Kasumi-1 (cell line): ENCODE results near the gene ZMYM2.

ENCODE experiments used
- DNase-seq, 2 experiments: peaks; one replicate each; lab custom pipeline; 2025; lab: John Stamatoyannopoulos, UW

The ZMYM2 gene

DNA sequence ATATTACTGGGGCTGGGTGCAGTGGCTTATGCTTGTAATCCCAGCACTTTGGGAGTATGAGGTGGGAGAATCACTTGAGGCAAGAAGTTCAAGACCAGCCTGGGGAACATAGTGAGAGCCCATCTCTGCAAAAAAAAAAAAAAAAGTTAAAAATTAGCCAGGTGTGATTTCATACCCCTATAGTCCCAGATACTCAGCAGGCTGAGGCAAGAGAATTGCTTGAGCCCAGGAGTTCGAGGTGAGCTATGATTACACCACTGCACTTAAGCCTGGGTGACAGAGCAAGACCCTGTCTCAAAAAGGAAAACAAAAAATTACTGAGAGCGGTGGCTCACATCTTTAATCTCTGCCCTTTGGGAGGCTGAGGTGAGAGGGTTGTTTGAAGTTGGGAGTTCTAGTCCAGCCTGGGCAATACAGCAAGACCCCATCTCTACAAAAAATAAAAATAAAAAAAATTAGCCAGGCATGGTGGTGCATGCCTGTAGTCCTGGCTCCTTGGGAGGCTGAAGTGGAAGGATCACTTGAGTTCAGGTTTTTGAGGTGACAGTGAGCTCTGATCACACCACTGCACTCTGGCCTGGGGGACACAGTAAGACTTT lies 87.5 kb downstream of the ZMYM2 start:
- DNase-seq = no peak

GRCh38 chr13:20049558-20050473 lies 91.3 kb downstream of the ZMYM2 start:
- no peak for DNase-seq

DNA sequence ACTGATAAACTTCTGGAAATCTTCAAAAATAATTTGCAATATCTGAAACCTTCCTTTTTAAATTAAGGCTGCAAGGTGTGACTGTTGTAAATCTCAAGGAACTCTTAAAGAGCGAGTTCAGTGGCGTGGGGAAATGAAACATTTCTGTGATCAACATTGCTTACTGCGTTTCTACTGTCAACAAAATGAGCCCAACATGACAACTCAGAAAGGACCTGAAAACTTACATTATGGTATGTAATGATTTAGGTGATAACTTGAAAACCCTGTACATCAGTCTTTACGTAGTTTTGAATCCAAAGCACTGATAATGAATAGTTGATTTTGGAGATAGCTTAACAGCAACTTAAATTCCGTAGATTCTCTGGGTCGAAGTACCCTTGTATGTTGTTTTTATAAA lies 92.8 kb downstream of the ZMYM2 start:
- DNase-seq = no peak

GRCh38 chr13:20053016-20053415 lies 94.5 kb downstream of the ZMYM2 start:
- no peak for DNase-seq

DNA sequence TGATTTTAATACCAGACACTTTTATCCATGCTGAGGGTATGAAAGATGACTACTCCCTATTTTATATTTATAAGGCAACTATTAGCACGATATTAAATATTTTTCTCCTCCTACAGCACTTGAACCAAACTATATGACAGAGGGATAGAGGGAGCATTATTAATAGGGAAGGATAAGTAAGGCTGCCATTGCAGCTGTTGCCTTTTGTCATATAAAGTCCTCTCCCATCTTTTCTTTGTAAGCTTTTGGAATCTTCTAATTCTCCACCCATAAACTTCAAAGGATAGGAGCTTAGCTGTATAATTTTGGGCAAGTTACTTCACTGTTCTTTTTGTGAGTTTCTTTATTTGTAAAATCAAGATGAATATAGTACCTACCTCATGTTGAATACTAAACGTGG lies 95.4 kb downstream of the ZMYM2 start:
- no peak for DNase-seq

DNA sequence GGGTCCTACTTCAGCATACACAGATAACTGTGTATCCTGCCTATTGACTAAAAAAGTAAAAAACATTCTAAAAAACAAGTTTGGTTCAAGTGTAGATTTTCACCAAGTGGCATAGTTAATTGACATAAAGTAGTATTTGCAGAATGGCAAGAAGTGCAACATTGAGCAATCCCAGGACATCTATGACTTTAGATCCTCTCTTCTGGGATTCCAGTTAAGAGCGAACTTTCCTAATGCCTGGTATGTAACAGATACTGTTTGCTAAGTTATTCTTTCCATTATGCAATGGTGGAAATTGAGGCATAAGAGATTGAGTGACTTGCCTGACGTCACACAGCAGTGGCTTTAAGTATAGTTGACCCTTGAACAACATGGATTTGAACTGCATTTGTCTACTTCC lies 96.1 kb downstream of the ZMYM2 start:
- no peak for DNase-seq

GRCh38 chr13:20057214-20057613 lies 98.7 kb downstream of the ZMYM2 start:
- no peak for DNase-seq

DNA sequence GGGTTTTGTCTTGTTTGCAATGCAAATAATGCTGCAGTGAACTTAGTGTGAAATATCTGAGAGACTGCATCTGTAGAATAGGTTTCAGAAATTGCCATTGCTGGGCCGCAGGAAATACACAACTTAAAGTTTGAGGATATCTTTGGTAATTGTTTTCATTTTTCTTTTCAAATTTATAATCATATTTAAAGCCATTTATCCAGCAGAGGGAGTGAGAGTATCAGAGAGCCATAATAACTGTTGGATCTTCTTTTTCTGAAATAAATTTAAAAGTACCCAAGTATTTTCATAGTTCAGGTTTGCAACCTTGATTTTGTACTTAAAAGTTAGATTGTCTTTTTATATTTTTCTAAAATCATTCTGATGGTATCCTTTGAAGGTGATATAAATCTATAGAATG lies 99.4 kb downstream of the ZMYM2 start:
- peak in 1 of 2 experiments; percentile 1 for DNase-seq

GRCh38 chr13:20058476-20058875 lies 99.9 kb downstream of the ZMYM2 start:
- DNase-seq = no peak

DNA sequence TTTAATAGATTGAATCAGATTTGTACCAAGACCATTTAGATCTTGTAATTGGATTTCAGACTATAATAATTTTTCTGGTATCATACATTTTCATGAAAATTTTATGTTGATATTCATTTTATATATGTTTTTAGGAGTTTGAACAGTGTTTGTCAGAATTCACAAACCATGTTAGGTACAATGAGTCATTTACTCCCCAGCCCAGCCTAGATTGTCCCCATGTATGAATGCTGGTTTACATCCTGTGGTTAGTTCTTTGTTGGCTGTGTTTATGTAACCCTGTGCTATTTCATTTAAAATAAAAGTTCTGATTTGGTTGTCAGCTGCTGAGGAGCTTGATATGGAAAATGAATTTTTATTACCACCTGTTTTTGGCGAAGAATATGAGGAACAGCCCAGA lies 105.6 kb downstream of the ZMYM2 start:
- no peak for DNase-seq

DNA sequence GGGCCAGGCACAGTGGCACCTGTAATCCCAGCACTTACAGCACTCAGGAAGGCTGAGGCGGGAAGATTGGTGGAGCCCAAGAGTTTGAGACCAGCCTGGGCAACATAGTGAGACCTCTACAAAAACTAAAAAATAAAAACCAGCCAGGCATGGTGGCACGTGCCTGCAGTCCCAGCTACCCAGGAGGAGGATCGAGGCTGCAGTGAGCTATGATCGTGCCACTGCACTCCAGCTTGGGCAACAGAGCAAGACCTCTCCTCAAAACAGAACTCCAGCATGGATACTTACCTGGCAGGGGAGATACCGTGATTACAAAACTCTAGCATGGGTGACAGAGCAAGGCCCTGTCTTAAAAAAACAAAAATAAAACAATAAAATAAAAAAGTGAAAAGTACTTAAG lies 107.0 kb downstream of the ZMYM2 start:
- DNase-seq = no peak

DNA sequence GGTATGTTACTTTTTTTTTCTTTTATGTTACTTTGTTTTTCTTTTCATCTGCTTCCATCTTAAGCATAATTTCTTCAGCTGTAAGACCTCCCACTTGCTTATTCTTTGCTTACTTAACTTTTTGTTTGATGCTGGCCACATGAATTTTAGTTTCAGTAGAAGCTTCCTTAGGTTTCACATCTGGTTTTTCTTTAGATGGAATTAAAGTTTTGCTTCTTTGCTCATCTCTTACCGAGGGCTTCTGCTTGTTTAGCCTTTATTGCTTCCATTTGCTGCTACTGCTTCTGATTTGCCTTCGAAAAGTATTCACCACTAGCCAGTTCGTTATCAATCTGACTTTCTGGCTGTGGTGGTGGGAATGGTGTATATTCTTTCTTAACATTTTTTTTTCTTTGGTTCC lies 111.4 kb downstream of the ZMYM2 start:
- no peak for DNase-seq

DNA sequence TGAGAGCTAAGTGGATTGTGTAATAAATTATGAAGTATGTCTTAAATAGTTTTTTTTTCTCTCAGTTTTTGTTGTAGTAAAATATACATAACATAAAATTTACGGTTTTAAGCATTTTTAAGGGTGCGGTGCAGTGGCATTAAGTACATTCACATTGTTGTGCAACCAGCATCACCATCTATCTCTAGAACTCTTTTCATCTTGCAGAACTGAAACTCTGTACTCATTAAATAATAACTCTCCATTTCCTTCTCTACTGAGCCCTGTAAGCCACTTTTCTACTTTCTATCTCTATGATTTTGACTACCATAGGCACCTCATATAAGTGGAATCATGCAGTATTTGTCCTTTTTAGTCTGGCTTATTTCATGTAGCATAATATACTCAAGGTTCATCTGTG lies 115.2 kb downstream of the ZMYM2 start:
- DNase-seq = no peak

GRCh38 chr13:20074966-20075365 lies 116.4 kb downstream of the ZMYM2 start:
- DNase-seq = no peak

GRCh38 chr13:20077086-20077485 lies 118.6 kb downstream of the ZMYM2 start:
- DNase-seq = no peak

- no peak for DNase-seq
These were observed 122.0 kb downstream of the ZMYM2 start for GRCh38 chr13:20080377-20081164.

GRCh38 chr13:20090349-20090748 lies 131.8 kb downstream of the ZMYM2 start:
- DNase-seq = no peak

DNA sequence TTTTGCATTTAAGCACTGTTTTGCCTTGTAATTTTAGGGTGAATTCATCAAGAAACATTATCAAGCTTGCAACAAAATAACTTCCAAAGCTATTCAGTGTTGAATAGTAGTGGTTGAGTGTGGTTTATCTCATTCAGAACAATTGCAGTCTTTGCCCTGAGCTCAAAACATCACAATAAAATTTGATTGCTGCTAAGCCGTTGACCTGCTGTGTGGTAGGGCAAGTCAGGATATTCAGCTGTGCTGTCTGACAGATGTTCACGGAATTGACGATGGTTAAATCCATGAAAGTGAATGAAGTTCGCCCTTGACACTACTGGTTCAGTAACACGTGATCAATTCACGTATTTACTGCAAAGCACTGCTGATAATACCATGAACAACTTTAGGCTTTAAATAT lies 135.4 kb downstream of the ZMYM2 start:
- DNase-seq = no peak

DNA sequence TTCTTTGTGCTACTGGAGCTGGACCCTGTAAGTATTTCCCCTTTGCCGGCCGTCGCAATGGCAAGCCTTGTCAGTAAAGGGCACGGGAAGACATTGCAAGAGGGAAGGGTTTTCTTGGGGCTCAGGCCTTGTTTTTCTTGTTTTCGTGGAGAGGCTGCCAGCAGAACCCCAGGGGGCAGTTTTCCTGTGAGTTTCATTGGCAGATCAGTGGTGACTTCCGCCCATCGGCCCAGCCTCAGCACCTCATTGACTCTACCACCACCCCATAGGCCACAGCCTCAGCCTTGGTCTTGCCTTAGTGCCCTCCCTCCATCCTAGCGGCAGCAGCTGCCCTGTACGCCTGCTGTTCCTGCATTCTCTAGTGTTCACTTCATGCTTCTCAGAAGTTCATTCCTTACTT lies 140.8 kb downstream of the ZMYM2 start:
- DNase-seq = no peak

DNA sequence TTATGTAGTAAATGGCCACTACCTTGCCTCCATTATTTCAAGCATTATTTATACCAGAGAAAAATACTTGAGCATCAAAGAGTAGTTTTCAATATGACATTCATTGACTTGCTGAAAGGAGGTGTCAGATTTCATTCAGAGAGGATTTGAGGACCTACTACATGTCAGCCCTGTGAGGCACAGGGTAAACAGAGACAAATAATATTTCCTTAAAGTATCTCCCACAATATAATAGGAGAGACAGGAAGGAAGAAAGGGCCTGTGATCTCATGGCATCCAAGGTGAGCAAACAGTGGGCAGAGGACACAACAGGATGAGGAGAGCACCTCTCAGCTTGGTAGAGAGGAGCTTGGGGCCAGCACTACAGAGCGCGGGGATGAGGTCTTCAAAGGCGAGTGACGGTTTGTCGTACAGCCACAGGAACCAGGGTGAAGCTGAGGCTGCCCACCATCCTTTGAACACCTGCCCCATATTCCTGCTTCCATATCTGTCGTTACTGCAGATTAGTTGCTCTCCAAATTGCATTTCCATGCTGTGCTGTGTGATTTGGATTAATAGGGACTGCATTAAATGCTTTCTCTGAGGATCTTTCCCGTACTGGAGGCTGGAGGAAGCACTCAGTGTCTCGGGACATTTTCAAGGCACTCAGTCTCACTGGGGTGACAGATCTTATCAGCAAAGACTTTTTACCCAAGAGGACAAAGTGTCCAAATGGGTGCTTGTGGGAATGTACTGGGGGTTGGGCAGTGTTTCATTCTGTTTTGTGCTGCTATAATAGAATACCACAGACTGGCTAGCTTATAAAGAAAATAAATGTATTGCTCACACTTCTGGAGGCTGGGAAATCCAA lies 143.2 kb downstream of the ZMYM2 start:
- DNase-seq = no peak

DNA sequence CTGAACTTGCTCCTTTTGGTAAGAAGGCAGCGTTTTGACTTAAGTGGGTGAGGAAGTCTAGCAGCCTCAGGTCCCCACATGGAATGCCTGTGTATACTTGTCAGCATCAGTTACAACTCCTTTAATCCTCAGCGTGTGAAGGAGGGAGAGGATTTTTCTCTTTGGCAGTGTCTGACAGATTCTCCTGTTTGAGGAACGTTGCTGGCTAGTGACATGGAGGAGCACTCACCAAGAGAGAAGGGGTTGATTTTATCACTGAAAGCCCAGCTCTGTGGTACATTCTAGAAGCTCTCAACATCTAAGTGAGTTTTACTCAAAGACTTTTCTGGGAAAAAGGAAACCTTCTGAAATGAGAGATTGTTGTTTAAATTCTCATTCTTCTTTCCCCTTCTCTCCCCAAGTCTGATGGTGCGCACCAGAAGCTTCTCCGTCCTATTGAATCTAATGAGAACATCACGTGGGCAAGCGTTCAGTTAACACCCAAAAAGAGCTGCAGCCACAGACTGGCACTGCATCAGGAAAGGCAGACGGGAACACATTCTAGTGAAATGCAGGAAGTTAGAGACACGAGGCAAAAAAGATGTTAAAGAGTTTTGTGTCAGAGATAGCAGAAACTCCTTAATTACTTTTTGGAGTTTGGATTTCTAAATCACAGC lies 144.1 kb downstream of the ZMYM2 start:
- DNase-seq = peak in 1 of 2 experiments; percentile 1
